ENCODE results near the gene DLGAP1.

DLGAP1 gene

DNA sequence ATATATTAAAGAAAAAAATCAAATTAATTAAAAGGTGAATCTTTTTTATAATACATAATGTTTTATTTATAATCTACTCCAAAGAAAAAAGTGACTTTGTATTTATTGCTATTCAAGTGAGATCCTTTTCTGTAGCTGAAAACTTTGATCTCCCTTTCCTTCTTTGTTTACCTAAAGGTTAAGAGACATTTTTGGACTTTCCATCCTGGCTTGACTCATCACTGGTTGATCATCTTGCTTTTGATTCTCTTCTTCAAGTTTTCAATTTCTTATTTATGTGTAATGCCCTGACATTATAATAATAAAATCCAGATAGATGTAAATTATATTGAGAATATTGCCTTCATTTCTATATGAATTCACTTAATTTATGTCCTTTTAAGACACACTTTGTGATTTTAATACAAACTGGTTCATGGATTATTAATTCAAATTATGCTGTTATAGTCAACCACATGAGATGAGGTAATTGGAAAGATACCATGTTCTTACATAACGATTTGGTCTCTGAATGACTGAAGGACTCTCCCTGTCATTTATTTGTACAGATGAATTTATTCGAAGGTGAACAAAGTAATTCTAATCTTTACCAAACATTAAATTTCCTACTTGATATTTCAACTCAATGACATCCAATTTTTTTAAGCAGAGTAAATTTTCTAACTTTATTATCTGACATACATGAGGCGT, 820.7 kb downstream of the DLGAP1 start:
- Histone ChIP-seq H3K9me3 (no peaks in the 10 kb centered on the region), H3K27ac (no peak overlapping the region)

GRCh38 chr18:3631887-3632286, 823.2 kb downstream of the DLGAP1 start:
- no peaks in the 10 kb centered on the region for H3K4me1 ChIP-seq (ENCODE audit: control insufficient read depth in 1 of 2, insufficient read depth in 1 of 2, low read depth in 1 of 2, low read length in 1 of 2)
- no peaks in the 10 kb centered on the region for H3K36me3 ChIP-seq
- H3K4me3 ChIP-seq (ENCODE audit: low read depth in 1 of 2, low read length in 1 of 2) = no peak overlapping the region
- TF ChIP-seq CTCF (IDR thresholded peaks at IDR 0.05) = no peak
- no peaks in the 10 kb centered on the region for H3K9me3 ChIP-seq
- H3K27ac ChIP-seq = no peak overlapping the region
- H3K27me3 ChIP-seq = no peaks in the 10 kb centered on the region

More for the DNA sequence above, 820.7 kb downstream of the DLGAP1 start:
- no peak for TF ChIP-seq CTCF (IDR thresholded peaks at IDR 0.05)
- H3K4me3 ChIP-seq (ENCODE audit: low read depth in 1 of 2, low read length in 1 of 2) = no peak overlapping the region
- no peaks in the 10 kb centered on the region for H3K36me3 ChIP-seq
- H3K27me3 ChIP-seq = no peaks in the 10 kb centered on the region
- H3K4me1 ChIP-seq (ENCODE audit: control insufficient read depth in 1 of 2, insufficient read depth in 1 of 2, low read depth in 1 of 2, low read length in 1 of 2) = no peaks in the 10 kb centered on the region

GRCh38 chr18:3626929-3627458, 828.1 kb downstream of the DLGAP1 start:
- Histone ChIP-seq H3K27me3 (peaks cover 8% of the 10 kb centered on the region), H3K9me3 (no peaks in the 10 kb centered on the region), H3K4me3 (ENCODE audit: low read depth in 1 of 2, low read length in 1 of 2) (no peak overlapping the region), H3K27ac (no peak overlapping the region), H3K4me1 (ENCODE audit: control insufficient read depth in 1 of 2, insufficient read depth in 1 of 2, low read depth in 1 of 2, low read length in 1 of 2) (no peaks in the 10 kb centered on the region), H3K36me3 (no peaks in the 10 kb centered on the region)
- no peak for TF ChIP-seq CTCF (IDR thresholded peaks at IDR 0.05)

GRCh38 chr18:3625742-3626091, 829.4 kb downstream of the DLGAP1 start:
- Histone ChIP-seq H3K9me3 (no peaks in the 10 kb centered on the region), H3K27me3 (peaks cover 8% of the 10 kb centered on the region), H3K27ac (no peak overlapping the region), H3K4me1 (ENCODE audit: control insufficient read depth in 1 of 2, insufficient read depth in 1 of 2, low read depth in 1 of 2, low read length in 1 of 2) (no peaks in the 10 kb centered on the region), H3K4me3 (ENCODE audit: low read depth in 1 of 2, low read length in 1 of 2) (no peak overlapping the region), H3K36me3 (no peaks in the 10 kb centered on the region)
- TF ChIP-seq CTCF (IDR thresholded peaks at IDR 0.05) = no peak

GRCh38 chr18:3624935-3625741, 830.0 kb downstream of the DLGAP1 start:
- Histone ChIP-seq H3K27me3 (peaks cover 8% of the 10 kb centered on the region), H3K27ac (no peak overlapping the region), H3K4me1 (ENCODE audit: control insufficient read depth in 1 of 2, insufficient read depth in 1 of 2, low read depth in 1 of 2, low read length in 1 of 2) (no peaks in the 10 kb centered on the region), H3K9me3 (no peaks in the 10 kb centered on the region), H3K4me3 (ENCODE audit: low read depth in 1 of 2, low read length in 1 of 2) (no peak overlapping the region), H3K36me3 (no peaks in the 10 kb centered on the region)
- no peak for TF ChIP-seq CTCF (IDR thresholded peaks at IDR 0.05)

Data from neutrophil (primary cell).